IMR-90 (cell line): ENCODE data around the gene SUPV3L1.

Source experiments
- BHLHE40 ChIP-seq: fragments of 150-350 bp; IDR thresholded peaks from 2 replicates; pipeline ENCODE4 v1.6.1; 2016; ENCODE audit warnings: mild to moderate bottlenecking, low read depth, low read length
- CEBPB ChIP-seq: IDR thresholded peaks from 2 replicates; pipeline ENCODE4 v1.6.1; 2012; ENCODE audit warnings: low read depth, low read length, improper control_type of control experiment
- CHD1 ChIP-seq: IDR thresholded peaks from 2 replicates; pipeline ENCODE4 v1.6.1; 2012; ENCODE audit warnings: low read depth, low read length, improper control_type of control experiment
- CTCF ChIP-seq: conservative IDR thresholded peaks from 2 replicates; pipeline ENCODE4 v1.5.1; 2012; ENCODE audit warnings: mild to moderate bottlenecking, low read depth, low read length, improper control_type of control experiment
- ELK1 ChIP-seq: fragments of 150-350 bp; IDR thresholded peaks from 2 replicates; pipeline ENCODE4 v1.6.1; 2016; ENCODE audit warnings: low read depth, mild to moderate bottlenecking, low read length, moderate library complexity, borderline replicate concordance
- MAFK ChIP-seq: IDR thresholded peaks from 2 replicates; pipeline ENCODE4 v1.6.1; 2012; ENCODE audit warnings: low read depth, low read length, improper control_type of control experiment
- MAZ ChIP-seq: IDR thresholded peaks from 2 replicates; pipeline ENCODE4 v1.6.1; 2012; ENCODE audit warnings: low read depth, mild to moderate bottlenecking, low read length, improper control_type of control experiment, moderate library complexity, borderline replicate concordance
- POLR2A ChIP-seq: IDR thresholded peaks from 2 replicates; pipeline ENCODE4 v1.6.1; 2012; ENCODE audit warnings: mild to moderate bottlenecking, low read depth, low read length
- RAD21 ChIP-seq: IDR thresholded peaks from 2 replicates; pipeline ENCODE4 v1.6.1; 2012; ENCODE audit warnings: low read length, improper control_type of control experiment
- RCOR1 ChIP-seq: IDR thresholded peaks from 2 replicates; pipeline ENCODE4 v1.6.1; 2012; ENCODE audit warnings: mild to moderate bottlenecking, low read length, improper control_type of control experiment; ENCODE audit not compliant: insufficient replicate concordance
- RFX5 ChIP-seq: IDR thresholded peaks from 2 replicates; pipeline ENCODE4 v1.8.0; 2012; ENCODE audit warnings: low read depth, mild to moderate bottlenecking, low read length, moderate library complexity
- SMC3 ChIP-seq: fragments of 150-350 bp; IDR thresholded peaks from 2 replicates; pipeline ENCODE4 v1.6.1; 2016; ENCODE audit warnings: low read depth, mild to moderate bottlenecking, antibody characterized with exemption, low read length, moderate library complexity
- USF2 ChIP-seq: fragments of 150-350 bp; IDR thresholded peaks from 2 replicates; pipeline ENCODE4 v1.6.1; 2017; ENCODE audit warnings: mild to moderate bottlenecking, antibody characterized with exemption, low read length, low read depth

- TF ChIP-seq SMC3: no peak
- TF ChIP-seq RFX5: no peak
- no peak for TF ChIP-seq POLR2A
- TF ChIP-seq BHLHE40: no peak
- TF ChIP-seq CTCF: no peak
- no peak for TF ChIP-seq USF2
- no peak for TF ChIP-seq CEBPB
- TF ChIP-seq ELK1: no peak
- TF ChIP-seq MAFK: no peak
- TF ChIP-seq RCOR1: no peak
- TF ChIP-seq RAD21: no peak
- TF ChIP-seq MAZ: no peak
- TF ChIP-seq CHD1: no peak
Measured at GRCh38 chr10:69234447-69234846, 54.4 kb downstream of the SUPV3L1 start.
